Activated naive CD8-positive, alpha-beta T cell treated with anti-CD3 and anti-CD28 coated beads for 36 hours (primary cell): ENCODE data around the gene GLRX5. TPM values are rescaled to one million over a fixed set of nuclear protein-coding genes. Genes with fewer than 3 reads are reported as not detected.
A peak's percentile ranks its signal among the peaks of the same experiment; 100 is the strongest.

Experiments
- DNase-seq: peaks from one replicate; pipeline ENCODE4 v3.0.0; 2021
- H3K27ac Mint-ChIP-seq: one replicate; pipeline ENCODE4 v1.8.0; 2022; ENCODE audit warnings: mild to moderate bottlenecking, moderate library complexity, mixed read lengths
- H3K27me3 Mint-ChIP-seq: one replicate; pipeline ENCODE4 v1.8.0; 2022; ENCODE audit warnings: mild to moderate bottlenecking, mixed read lengths
- H3K36me3 Mint-ChIP-seq: one replicate; pipeline ENCODE4 v1.8.0; 2021; ENCODE audit warnings: mild to moderate bottlenecking, mixed read lengths
- H3K4me1 Mint-ChIP-seq: one replicate; pipeline ENCODE4 v1.8.0; 2021; ENCODE audit warnings: mixed read lengths
- H3K4me3 Mint-ChIP-seq: one replicate; pipeline ENCODE4 v1.8.0; 2022; ENCODE audit warnings: mild to moderate bottlenecking, moderate library complexity, mixed read lengths
- H3K9me3 Mint-ChIP-seq: one replicate; pipeline ENCODE4 v1.8.0; 2022; ENCODE audit warnings: mixed read lengths
- total RNA-seq, 2 experiments: library from RNA; stranded (reverse); gene quantifications; one replicate each; pipeline ENCODE4 v1.2.3, GENCODE V29; 2021

GLRX5 gene
- total RNA-seq, 2 experiments from 2014 or later: 57.9 to 60.7 TPM

- H3K4me3 Mint-ChIP-seq: peak overlapping the region; percentile 14
Observed at GRCh38 chr14:95495538-95496025, 39.3 kb upstream of the GLRX5 start.

DNA sequence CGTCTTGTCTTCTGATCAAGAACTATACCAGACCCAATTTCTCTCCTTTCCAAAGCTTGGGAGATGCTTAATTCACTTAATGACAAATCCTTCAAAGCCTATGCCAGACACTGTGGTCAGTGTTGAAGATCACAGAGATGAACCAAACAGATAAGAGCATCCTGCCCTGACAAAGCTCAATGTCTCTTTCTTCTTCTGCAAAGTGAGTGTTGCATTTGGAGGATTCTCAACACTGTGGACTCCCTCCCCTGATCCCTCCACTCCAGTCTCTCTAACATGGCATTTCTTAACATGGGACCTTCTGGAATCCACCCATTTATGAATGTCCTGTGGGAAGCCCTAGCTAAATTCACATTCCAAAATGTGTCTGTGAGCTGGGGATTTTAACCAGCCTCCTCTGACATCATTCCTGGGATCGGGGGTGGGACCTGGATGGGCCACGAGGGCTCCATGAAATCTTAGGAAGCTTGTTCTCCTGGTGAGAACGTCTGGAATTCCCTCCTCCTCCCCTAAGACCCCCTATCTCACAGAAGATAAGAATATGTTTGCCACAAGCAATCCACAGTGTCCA lies 38.7 kb upstream of the GLRX5 start:
- no peak overlapping the region for H3K4me3 Mint-ChIP-seq
- no peaks in the 10 kb centered on the region for H3K27me3 Mint-ChIP-seq
- H3K36me3 Mint-ChIP-seq: peaks cover 31% of the 10 kb centered on the region
- H3K9me3 Mint-ChIP-seq: peaks cover 2% of the 10 kb centered on the region
- peak overlapping the region; percentile 31 for H3K27ac Mint-ChIP-seq
- H3K4me1 Mint-ChIP-seq: peaks cover 56% of the 10 kb centered on the region
- DNase-seq: no peak

More at GRCh38 chr14:95495538-95496025, 39.3 kb upstream of the GLRX5 start:
- Mint-ChIP-seq H3K27ac (peak overlapping the region; percentile 66), H3K36me3 (peaks cover 28% of the 10 kb centered on the region), H3K4me1 (peaks cover 54% of the 10 kb centered on the region), H3K27me3 (no peaks in the 10 kb centered on the region), H3K9me3 (peaks cover 2% of the 10 kb centered on the region)
- DNase-seq: no peak

DNA sequence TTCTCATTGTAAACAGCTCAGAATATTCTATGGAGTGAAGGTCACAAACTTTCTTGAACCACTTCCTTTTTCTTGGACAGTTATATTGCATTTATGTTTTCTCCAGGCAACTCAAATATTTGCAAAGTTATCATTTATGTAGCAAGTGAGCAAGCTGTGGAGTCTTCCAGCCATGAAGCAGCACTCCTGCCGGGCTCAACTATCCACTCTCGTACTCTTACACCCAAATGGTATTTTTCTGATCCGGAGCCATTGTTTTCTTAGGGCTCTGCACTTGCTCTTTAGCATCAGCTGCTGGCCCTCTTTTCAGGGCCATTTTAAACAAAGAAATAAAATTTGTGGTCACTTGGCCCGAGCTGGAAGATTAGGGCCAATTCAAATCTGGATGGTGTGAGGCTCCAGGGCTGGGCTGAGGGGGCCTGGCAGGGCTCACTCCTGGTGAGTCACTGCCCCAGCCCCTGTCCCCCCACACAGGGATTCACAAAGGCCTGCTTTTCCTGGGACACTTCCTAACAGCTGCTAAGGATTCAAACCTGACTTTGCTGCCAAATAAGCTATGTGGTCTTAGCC lies 38.1 kb upstream of the GLRX5 start:
- no peak for DNase-seq
- Mint-ChIP-seq H3K27me3 (no peaks in the 10 kb centered on the region), H3K27ac (no peak overlapping the region), H3K36me3 (peaks cover 29% of the 10 kb centered on the region), H3K4me1 (peaks cover 53% of the 10 kb centered on the region), H3K4me3 (no peak overlapping the region), H3K9me3 (peaks cover 2% of the 10 kb centered on the region)

- no peak for DNase-seq
- Mint-ChIP-seq H3K9me3 (no peaks in the 10 kb centered on the region), H3K4me1 (peaks cover 55% of the 10 kb centered on the region), H3K27ac (no peak overlapping the region), H3K27me3 (no peaks in the 10 kb centered on the region), H3K4me3 (no peak overlapping the region), H3K36me3 (peaks cover 24% of the 10 kb centered on the region)
Observed at GRCh38 chr14:95497561-95498011, 37.3 kb upstream of the GLRX5 start.

DNA sequence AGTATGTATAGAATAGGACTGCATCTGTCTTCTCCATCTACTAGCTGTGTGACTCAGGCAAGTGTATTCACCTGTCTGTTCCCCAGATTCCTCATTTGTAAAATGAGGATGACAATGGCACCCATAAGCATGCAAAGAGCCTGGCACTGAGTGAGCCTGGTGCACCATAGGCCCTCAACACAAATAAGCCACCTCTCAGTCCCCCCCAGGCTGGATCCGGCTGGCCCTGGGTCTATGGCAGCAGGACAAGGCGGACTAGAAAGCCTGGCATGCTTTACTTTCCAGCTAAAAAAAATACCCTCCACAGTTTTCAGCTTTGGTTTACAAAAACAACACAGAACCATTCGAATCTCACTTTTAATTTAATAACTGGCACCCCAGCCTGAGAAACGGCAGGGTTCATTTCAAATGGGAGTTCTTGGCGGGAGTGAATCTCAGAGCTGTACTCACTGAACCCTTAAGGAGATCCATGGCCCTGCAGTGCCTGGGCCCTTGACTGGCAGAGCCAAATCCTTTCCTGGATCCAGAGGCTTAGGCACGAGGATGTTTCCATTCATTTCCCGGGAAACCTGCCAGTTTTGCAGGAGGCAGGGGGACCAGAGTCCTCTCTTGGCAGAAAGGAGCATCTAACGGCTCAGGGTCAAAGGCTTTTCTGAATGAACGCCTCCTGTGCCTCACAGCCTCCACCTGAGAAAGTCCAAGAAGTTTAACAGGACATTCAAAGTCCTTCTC lies 36.1 kb upstream of the GLRX5 start:
- Mint-ChIP-seq H3K27ac (no peak overlapping the region), H3K36me3 (peaks cover 24% of the 10 kb centered on the region), H3K9me3 (no peaks in the 10 kb centered on the region), H3K4me1 (peaks cover 64% of the 10 kb centered on the region), H3K4me3 (no peak overlapping the region), H3K27me3 (no peaks in the 10 kb centered on the region)
- DNase-seq: no peak

GRCh38 chr14:95499354-95499750 lies 35.5 kb upstream of the GLRX5 start:
- Mint-ChIP-seq H3K27me3 (no peaks in the 10 kb centered on the region), H3K27ac (peak overlapping the region; percentile 51), H3K4me3 (peak overlapping the region; percentile 18), H3K36me3 (peaks cover 26% of the 10 kb centered on the region), H3K9me3 (no peaks in the 10 kb centered on the region), H3K4me1 (peaks cover 67% of the 10 kb centered on the region)
- DNase-seq: no peak

- Mint-ChIP-seq H3K27me3 (no peaks in the 10 kb centered on the region), H3K27ac (no peak overlapping the region), H3K4me1 (peaks cover 71% of the 10 kb centered on the region), H3K4me3 (no peak overlapping the region), H3K9me3 (no peaks in the 10 kb centered on the region), H3K36me3 (peaks cover 30% of the 10 kb centered on the region)
- no peak for DNase-seq
Observed at GRCh38 chr14:95500201-95500681, 34.6 kb upstream of the GLRX5 start.

GRCh38 chr14:95500772-95501401 lies 34.0 kb upstream of the GLRX5 start:
- Mint-ChIP-seq H3K4me3 (no peak overlapping the region), H3K27ac (peak overlapping the region; percentile 52), H3K9me3 (no peaks in the 10 kb centered on the region), H3K27me3 (no peaks in the 10 kb centered on the region), H3K4me1 (peaks cover 66% of the 10 kb centered on the region), H3K36me3 (peaks cover 28% of the 10 kb centered on the region)
- no peak for DNase-seq

- H3K27ac Mint-ChIP-seq: no peak overlapping the region
Observed at GRCh38 chr14:95502381-95502950, 32.4 kb upstream of the GLRX5 start.

DNA sequence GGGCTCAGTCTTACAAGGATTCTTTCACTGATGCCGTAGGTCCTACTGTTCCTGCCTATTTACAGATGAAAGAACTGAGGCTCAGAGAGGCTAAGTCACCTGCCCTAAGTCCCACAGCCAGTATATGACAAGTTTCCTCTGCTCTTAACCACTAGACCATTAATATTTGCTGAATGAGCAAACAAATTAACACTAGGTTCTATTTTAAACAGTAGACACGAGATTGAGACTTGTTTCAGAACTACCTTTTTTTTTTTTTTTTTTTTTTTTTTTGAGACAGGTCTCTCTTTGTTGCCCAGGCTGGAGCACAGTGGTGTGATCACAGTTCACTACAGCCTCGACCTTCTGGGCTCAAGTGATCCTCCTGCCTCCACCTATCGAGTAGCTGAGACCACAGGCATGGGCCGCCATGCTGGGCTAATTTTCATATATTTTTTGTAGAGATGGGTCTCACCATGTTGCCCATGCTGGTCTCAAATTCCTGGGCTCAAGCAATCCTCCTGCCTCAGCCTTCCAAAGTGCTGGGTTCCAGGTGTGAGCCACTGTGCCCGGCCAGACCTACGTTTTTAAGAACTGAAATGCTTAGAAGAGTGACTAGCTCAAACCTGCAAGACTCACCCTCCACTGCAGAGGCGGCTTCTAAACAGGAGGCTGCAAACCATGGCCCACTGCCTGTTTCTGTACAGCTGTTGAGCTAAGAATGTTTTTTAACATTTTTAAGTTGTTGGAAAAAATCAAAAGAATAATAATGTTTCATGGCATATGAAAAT lies 31.3 kb upstream of the GLRX5 start:
- no peak for DNase-seq
- Mint-ChIP-seq H3K9me3 (no peaks in the 10 kb centered on the region), H3K27me3 (no peaks in the 10 kb centered on the region), H3K27ac (no peak overlapping the region), H3K4me3 (no peak overlapping the region), H3K4me1 (peaks cover 64% of the 10 kb centered on the region), H3K36me3 (peaks cover 44% of the 10 kb centered on the region)

More at GRCh38 chr14:95502381-95502950, 32.4 kb upstream of the GLRX5 start:
- H3K27me3 Mint-ChIP-seq: no peaks in the 10 kb centered on the region
- H3K9me3 Mint-ChIP-seq: no peaks in the 10 kb centered on the region
- peaks cover 59% of the 10 kb centered on the region for H3K4me1 Mint-ChIP-seq
- H3K36me3 Mint-ChIP-seq: peaks cover 40% of the 10 kb centered on the region
- no peak overlapping the region for H3K4me3 Mint-ChIP-seq
- DNase-seq: no peak

DNA sequence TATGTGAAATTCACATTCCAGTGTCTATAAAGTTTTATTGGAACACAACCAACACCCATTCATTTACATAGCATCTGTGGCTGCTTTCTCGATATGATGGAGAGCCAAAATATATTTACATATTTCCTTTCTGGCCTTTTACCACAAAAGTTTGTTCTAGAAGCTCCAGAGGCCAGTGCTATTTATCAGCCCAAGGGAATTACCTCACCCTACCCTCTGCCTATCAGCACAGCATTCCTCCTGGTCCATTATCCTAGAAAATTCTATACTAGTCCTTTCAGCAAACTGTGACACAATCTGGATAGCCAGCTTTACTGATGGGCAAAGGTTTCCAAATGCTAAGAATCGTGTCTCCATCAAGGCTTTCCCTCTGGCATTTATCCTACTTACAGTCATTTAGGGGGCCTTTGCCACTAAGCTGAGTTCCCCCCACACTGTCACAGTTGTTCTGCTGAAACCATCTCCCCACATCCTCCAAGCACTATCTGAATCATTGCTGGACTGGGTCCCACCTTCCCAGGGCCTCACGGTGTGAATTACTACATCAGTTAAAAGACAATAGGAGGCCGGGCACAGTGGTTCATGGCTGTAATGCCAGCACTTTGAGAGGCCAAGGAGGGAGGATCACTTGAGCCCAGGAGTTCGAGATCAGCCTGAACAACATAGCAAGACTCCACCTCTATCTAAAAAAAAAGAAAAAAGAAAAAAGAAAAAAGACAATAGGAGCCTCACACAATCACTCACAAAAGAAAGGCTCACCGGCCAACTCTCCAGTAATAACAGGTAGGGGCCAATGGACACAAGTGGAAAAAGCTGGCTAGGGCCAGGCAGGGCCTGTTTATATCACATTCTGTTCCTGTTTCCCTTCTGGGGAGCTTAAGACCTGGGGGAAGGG lies 30.5 kb upstream of the GLRX5 start:
- Mint-ChIP-seq H3K4me3 (peak overlapping the region; percentile 3), H3K4me1 (peaks cover 63% of the 10 kb centered on the region), H3K36me3 (peaks cover 44% of the 10 kb centered on the region), H3K27ac (peak overlapping the region; percentile 59), H3K27me3 (no peaks in the 10 kb centered on the region), H3K9me3 (no peaks in the 10 kb centered on the region)
- no peak for DNase-seq

GRCh38 chr14:95505030-95505589 lies 29.7 kb upstream of the GLRX5 start:
- Mint-ChIP-seq H3K9me3 (no peaks in the 10 kb centered on the region), H3K36me3 (peaks cover 41% of the 10 kb centered on the region), H3K27me3 (no peaks in the 10 kb centered on the region), H3K4me3 (no peak overlapping the region), H3K27ac (no peak overlapping the region), H3K4me1 (peaks cover 65% of the 10 kb centered on the region)
- DNase-seq: no peak

DNA sequence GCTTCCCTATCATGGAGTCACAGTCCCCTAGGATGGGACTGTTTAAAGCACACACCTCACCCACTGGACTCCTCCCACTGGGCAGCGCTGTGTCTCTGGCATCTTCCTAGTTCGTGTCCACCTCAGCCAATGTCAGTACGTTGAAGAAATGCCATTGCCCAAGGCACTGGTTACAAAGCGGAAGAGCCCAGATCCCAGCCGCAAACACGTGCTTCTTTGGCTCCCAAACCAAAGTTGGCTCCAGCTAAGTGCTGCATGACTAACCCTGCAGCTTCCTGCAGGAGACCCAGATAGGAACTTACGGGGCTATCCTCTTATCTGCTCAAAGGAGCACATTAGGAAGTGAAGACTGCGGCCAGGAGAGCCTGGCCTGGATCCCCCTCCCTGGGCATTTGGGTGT lies 27.7 kb upstream of the GLRX5 start:
- Mint-ChIP-seq H3K4me1 (peaks cover 63% of the 10 kb centered on the region), H3K27ac (no peak overlapping the region), H3K36me3 (peaks cover 31% of the 10 kb centered on the region), H3K27me3 (no peaks in the 10 kb centered on the region), H3K4me3 (no peak overlapping the region), H3K9me3 (no peaks in the 10 kb centered on the region)
- DNase-seq: no peak
